Measurements from ENCODE around the gene RAB11FIP5. TPM values are rescaled to one million over a fixed set of nuclear protein-coding genes. Genes with fewer than 3 reads are reported as not detected.

Gene RAB11FIP5
- total and polyA plus RNA-seq, 2 experiments from 2014 or later = 4.4 to 16.6 TPM

- H3K9me2 ChIP-seq (ENCODE audit: insufficient read depth) = no peaks in the 10 kb centered on the region
- no peak for TF ChIP-seq POLR2AphosphoS5 (IDR thresholded peaks at IDR 0.05; ENCODE audit: low read depth)
- TF ChIP-seq NANOG (IDR thresholded peaks at IDR 0.05; ENCODE audit: borderline replicate concordance) = no peak
- no peak for TF ChIP-seq CTCF (conservative IDR thresholded peaks at IDR 0.05; ENCODE audit: low read depth in 2 of 2)
- no peak for TF ChIP-seq ETS1 (IDR thresholded peaks at IDR 0.05)
- TF ChIP-seq JUNB (IDR thresholded peaks at IDR 0.05; ENCODE audit: unreplicated experiment) = no peak
- no peak for TF ChIP-seq REST (IDR thresholded peaks at IDR 0.05; ENCODE audit: unreplicated experiment)
- Mint-ChIP-seq H3K4me3 (no peak overlapping the region; the same call in 2 of the 3 replicates), H3K4me1 (peaks cover 54% of the 10 kb centered on the region), H3K27ac (no peak overlapping the region), H3K9me3 (peaks cover 2% of the 10 kb centered on the region; the same call in 1 of the 3 replicates), H3K36me3 (ENCODE audit: low read depth) (peaks cover 7% of the 10 kb centered on the region; the same call in 2 of the 3 replicates), H3K27me3 (ENCODE audit: insufficient read depth, low read depth, poor library complexity) (peaks cover 13% of the 10 kb centered on the region)
- peaks cover 30% of the 10 kb centered on the region for H3K4me1 ChIP-seq (ENCODE audit: insufficient read depth)
- ATAC-seq (no peak), DNase-seq (ENCODE audit: low spot score) (no peak)
- H2AFZ ChIP-seq = no peak overlapping the region
- H3K27ac ChIP-seq (ENCODE audit: low read depth) = no peak overlapping the region
- peaks cover 25% of the 10 kb centered on the region for H4K20me1 ChIP-seq (replicated peaks; ENCODE audit: insufficient read depth)
- H3K4me3 ChIP-seq = no peak overlapping the region
- no peaks in the 10 kb centered on the region for H3K36me3 ChIP-seq (ENCODE audit: insufficient read depth)
- peaks cover 8% of the 10 kb centered on the region; the same call in 1 of the 2 replicates for H3K27me3 ChIP-seq (ENCODE audit: insufficient read depth)
- peaks cover 34% of the 10 kb centered on the region for H3K79me2 ChIP-seq (replicated peaks; ENCODE audit: insufficient read depth)
- no peak overlapping the region for H3K4me2 ChIP-seq
- H3F3A ChIP-seq (replicated peaks; ENCODE audit: low read depth) = 0 out of 2 replicates have a peak, but pooled peaks cover 4% of the 10 kb centered on the region
Measured at GRCh38 chr2:73106791-73107190, 6.0 kb downstream of the RAB11FIP5 start.

DNA sequence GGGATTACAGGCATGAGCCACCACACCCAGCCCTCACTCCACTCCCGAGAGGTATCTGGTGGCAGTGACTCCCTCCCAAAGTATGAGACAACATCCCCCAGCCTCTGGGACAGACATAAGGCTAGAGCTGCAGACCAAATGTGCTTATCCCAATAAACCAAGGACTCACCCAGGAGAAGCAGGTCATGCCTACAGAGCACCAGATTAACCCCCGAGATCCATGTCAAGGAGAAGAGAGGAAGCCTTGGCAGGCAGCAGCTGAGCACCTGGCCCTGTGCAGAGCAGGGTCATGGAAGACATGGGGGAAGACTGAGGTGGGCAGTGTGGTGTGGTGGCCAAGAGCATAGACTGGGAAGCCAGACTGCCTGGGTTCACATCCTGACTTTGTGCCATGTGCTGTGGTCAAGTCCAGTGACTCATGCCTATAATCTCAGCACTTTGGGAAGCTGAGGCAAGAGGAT lies 7.2 kb downstream of the RAB11FIP5 start:
- H3K9me3 Mint-ChIP-seq = peaks cover 2% of the 10 kb centered on the region; the same call in 1 of the 3 replicates
- TF ChIP-seq ETS1 (IDR thresholded peaks at IDR 0.05) = no peak
- TF ChIP-seq STAT1 (IDR thresholded peaks at IDR 0.05; ENCODE audit: unreplicated experiment) = no peak
- peaks cover 7% of the 10 kb centered on the region; the same call in 2 of the 3 replicates for H3K36me3 Mint-ChIP-seq (ENCODE audit: low read depth)
- Histone ChIP-seq H3K4me2 (no peak overlapping the region), H2AFZ (no peak overlapping the region), H3K36me3 (ENCODE audit: insufficient read depth) (no peaks in the 10 kb centered on the region), H3F3A (replicated peaks; ENCODE audit: low read depth) (no peaks in the 10 kb centered on the region), H3K79me2 (replicated peaks; ENCODE audit: insufficient read depth) (peaks cover 25% of the 10 kb centered on the region), H3K9me2 (ENCODE audit: insufficient read depth) (no peaks in the 10 kb centered on the region), H3K4me1 (ENCODE audit: insufficient read depth) (peaks cover 25% of the 10 kb centered on the region), H3K4me3 (no peak overlapping the region), H3K27me3 (ENCODE audit: insufficient read depth) (no peaks in the 10 kb centered on the region), H4K20me1 (replicated peaks; ENCODE audit: insufficient read depth) (peaks cover 24% of the 10 kb centered on the region), H3K27ac (ENCODE audit: low read depth) (no peak overlapping the region)
- ATAC-seq (no peak), DNase-seq (ENCODE audit: low spot score) (no peak)
- H3K27ac Mint-ChIP-seq = no peak overlapping the region
- H3K27me3 Mint-ChIP-seq (ENCODE audit: insufficient read depth, low read depth, poor library complexity) = peaks cover 4% of the 10 kb centered on the region
- no peak overlapping the region for H3K4me3 Mint-ChIP-seq
- H3K4me1 Mint-ChIP-seq = peaks cover 52% of the 10 kb centered on the region
